D721Med (cell line): ENCODE data around the gene DLGAP4.

ENCODE experiments used
- DNase-seq: peaks from one replicate; pipeline ENCODE4 v3.0.0; 2011; ENCODE audit warnings: low spot score; ENCODE audit not compliant: insufficient read length
- FAIRE-seq: peaks from 2 replicates; lab custom pipeline; 2011; peaks lifted over from hg19 to GRCh38; lab: Jason Lieb, UNC
- CTCF ChIP-seq: IDR thresholded peaks from 2 replicates; pipeline ENCODE4 v1.5.1; 2012; ENCODE audit warnings: mild to moderate bottlenecking, control low read depth; ENCODE audit not compliant: insufficient read depth; ENCODE audit errors: missing control alignments

Gene DLGAP4

GRCh38 chr20:36298061-36298460, 8.1 kb upstream of the DLGAP4 start:
- no peak for DNase-seq
- no peak for TF ChIP-seq CTCF
- FAIRE-seq, result no peak

GRCh38 chr20:36298795-36299339, 7.3 kb upstream of the DLGAP4 start:
- FAIRE-seq (no peak), DNase-seq (no peak)
- TF ChIP-seq CTCF, result no peak

GRCh38 chr20:36299459-36299858, 6.7 kb upstream of the DLGAP4 start:
- DNase-seq (no peak), FAIRE-seq (no peak)
- TF ChIP-seq CTCF, result no peak

GRCh38 chr20:36301359-36302119, 4.6 kb upstream of the DLGAP4 start:
- FAIRE-seq (no peak), DNase-seq (no peak)
- TF ChIP-seq CTCF, result no peak

- DNase-seq (no peak), FAIRE-seq (no peak)
- no peak for TF ChIP-seq CTCF
These were observed 3.0 kb upstream of the DLGAP4 start for GRCh38 chr20:36303020-36303595.

GRCh38 chr20:36303831-36304230, 2.3 kb upstream of the DLGAP4 start:
- no peak for FAIRE-seq

More at GRCh38 chr20:36303831-36304230, 2.3 kb upstream of the DLGAP4 start:
- DNase-seq, result no peak
- no peak for TF ChIP-seq CTCF
